Activated T-cell treated with anti-CD3 and anti-CD28 coated beads, Interleukin-2, amount 50 U/mL, for 72 hours (primary cell): ENCODE measurements around the gene MRPS23. TPM values are rescaled to one million over a fixed set of nuclear protein-coding genes. Genes with fewer than 3 reads are reported as not detected.

ENCODE experiments used
- ATAC-seq, 2 donors: fragments of 150-1000 bp; cut with Tn5 transposase; replicated peaks in 1 of 2; 2 replicates each; pipeline ENCODE4 v1.10.0; 2021; ENCODE audit warnings: moderate library complexity in 2 of 2, mild to moderate bottlenecking in 1 of 2
- DNase-seq, 2 donors: peaks; one replicate each; pipeline ENCODE4 v3.0.0; 2021 to 2022; ENCODE audit warnings: mixed read lengths in 1 of 2
- H3K27ac Mint-ChIP-seq: one replicate; pipeline ENCODE4 v1.8.0; 2022; ENCODE audit warnings: mild to moderate bottlenecking, moderate library complexity, mixed read lengths
- H3K27me3 Mint-ChIP-seq: one replicate; pipeline ENCODE4 v1.8.0; 2022; ENCODE audit warnings: low read depth, mixed read lengths
- H3K36me3 Mint-ChIP-seq, 2 donors: one replicate each; pipeline ENCODE4 v1.8.0; 2022; ENCODE audit warnings: mixed read lengths in 2 of 2, mild to moderate bottlenecking in 1 of 2; ENCODE audit not compliant: insufficient read depth in 2 of 2
- H3K4me1 Mint-ChIP-seq: one replicate; pipeline ENCODE4 v1.8.0; 2022; ENCODE audit warnings: low read depth, mixed read lengths
- H3K4me3 Mint-ChIP-seq, 2 donors: one replicate each; pipeline ENCODE4 v1.8.0; 2022; ENCODE audit warnings: mild to moderate bottlenecking in 2 of 2, mixed read lengths in 2 of 2, moderate library complexity in 2 of 2
- H3K9me3 Mint-ChIP-seq, 2 donors: one replicate each; pipeline ENCODE4 v1.8.0; 2022; ENCODE audit warnings: mixed read lengths in 2 of 2
- total RNA-seq, 2 donors: library from RNA; stranded (reverse); gene quantifications; one replicate each; pipeline ENCODE4 v1.2.3, GENCODE V29; 2022

MRPS23 gene
- total RNA-seq, 2 donors from 2014 or later, result 43.4 to 52.7 TPM

- Mint-ChIP-seq H3K4me1 (peaks cover 14% of the 10 kb centered on the region), H3K9me3 (no peaks in the 10 kb centered on the region), H3K27ac (no peak overlapping the region), H3K4me3 (no peak overlapping the region), H3K36me3 (no peaks in the 10 kb centered on the region), H3K27me3 (peaks cover 33% of the 10 kb centered on the region)
- no peak for DNase-seq
- no peak for ATAC-seq
Measured at GRCh38 chr17:57810721-57811637, 38.9 kb downstream of the MRPS23 start.

GRCh38 chr17:57809879-57810278, 40.0 kb downstream of the MRPS23 start:
- DNase-seq (no peak), ATAC-seq (no peak)
- H3K36me3 Mint-ChIP-seq, result no peaks in the 10 kb centered on the region
- no peak overlapping the region for H3K27ac Mint-ChIP-seq
- H3K4me1 Mint-ChIP-seq, result peaks cover 14% of the 10 kb centered on the region
- peaks cover 33% of the 10 kb centered on the region for H3K27me3 Mint-ChIP-seq
- no peaks in the 10 kb centered on the region for H3K9me3 Mint-ChIP-seq
- no peak overlapping the region for H3K4me3 Mint-ChIP-seq

DNA sequence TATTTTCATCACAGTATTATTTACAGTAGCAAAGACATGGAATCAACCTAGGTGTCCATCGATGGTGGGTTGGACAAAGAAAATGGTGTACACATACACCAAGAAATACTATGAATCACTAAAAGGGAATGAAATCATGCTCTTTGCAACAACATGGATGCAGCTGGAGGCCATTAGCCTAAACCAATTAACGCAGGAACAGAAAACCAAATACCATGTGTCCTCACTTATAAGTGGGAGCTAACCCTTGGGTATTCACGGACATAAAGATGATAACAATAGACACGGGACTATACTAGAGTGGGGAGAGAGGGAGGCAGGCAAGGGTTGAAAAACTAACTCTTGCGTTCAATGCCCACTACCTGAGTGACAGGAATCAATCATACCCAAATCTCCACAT, 41.0 kb downstream of the MRPS23 start:
- Mint-ChIP-seq H3K4me3 (no peak overlapping the region), H3K27me3 (peaks cover 33% of the 10 kb centered on the region), H3K27ac (no peak overlapping the region), H3K4me1 (peaks cover 14% of the 10 kb centered on the region), H3K9me3 (peaks cover 0 to 1% of the 10 kb centered on the region in 2 donors), H3K36me3 (no peaks in the 10 kb centered on the region)
- ATAC-seq, result no peak
- no peak for DNase-seq

GRCh38 chr17:57806167-57806830, 43.5 kb downstream of the MRPS23 start:
- Mint-ChIP-seq H3K27ac (no peak overlapping the region), H3K4me3 (no peak overlapping the region), H3K27me3 (peaks cover 23% of the 10 kb centered on the region), H3K9me3 (peaks cover 4 to 5% of the 10 kb centered on the region in 2 donors), H3K36me3 (peaks cover 2 to 3% of the 10 kb centered on the region in 2 donors), H3K4me1 (peaks cover 9% of the 10 kb centered on the region)
- no peak for ATAC-seq
- no peak for DNase-seq

DNA sequence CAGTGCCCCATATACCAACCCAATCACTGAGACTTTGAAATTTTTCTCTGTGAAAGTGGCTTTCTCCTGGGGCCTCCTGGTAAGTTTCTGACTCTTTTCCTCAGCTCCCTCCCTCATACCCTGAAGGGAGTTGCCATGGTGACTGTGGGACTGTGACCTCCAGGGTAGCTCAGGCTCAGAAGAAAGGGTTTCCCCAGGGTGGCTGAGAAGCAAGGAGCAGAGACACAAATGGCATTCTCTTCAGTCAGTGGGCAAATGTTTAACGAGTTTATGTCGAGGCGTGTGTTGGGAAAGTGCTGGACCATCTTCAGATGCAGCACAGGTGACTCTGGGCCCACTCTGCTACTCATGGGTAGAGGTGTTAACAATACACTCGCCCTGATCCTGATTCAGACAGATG, 46.8 kb downstream of the MRPS23 start:
- DNase-seq (no peak), ATAC-seq (no peak)
- Mint-ChIP-seq H3K27me3 (peaks cover 7% of the 10 kb centered on the region), H3K9me3 (peaks cover 7 to 10% of the 10 kb centered on the region in 2 donors), H3K36me3 (peaks cover 5 to 6% of the 10 kb centered on the region in 2 donors), H3K4me1 (no peaks in the 10 kb centered on the region), H3K27ac (no peak overlapping the region), H3K4me3 (no peak overlapping the region)

DNA sequence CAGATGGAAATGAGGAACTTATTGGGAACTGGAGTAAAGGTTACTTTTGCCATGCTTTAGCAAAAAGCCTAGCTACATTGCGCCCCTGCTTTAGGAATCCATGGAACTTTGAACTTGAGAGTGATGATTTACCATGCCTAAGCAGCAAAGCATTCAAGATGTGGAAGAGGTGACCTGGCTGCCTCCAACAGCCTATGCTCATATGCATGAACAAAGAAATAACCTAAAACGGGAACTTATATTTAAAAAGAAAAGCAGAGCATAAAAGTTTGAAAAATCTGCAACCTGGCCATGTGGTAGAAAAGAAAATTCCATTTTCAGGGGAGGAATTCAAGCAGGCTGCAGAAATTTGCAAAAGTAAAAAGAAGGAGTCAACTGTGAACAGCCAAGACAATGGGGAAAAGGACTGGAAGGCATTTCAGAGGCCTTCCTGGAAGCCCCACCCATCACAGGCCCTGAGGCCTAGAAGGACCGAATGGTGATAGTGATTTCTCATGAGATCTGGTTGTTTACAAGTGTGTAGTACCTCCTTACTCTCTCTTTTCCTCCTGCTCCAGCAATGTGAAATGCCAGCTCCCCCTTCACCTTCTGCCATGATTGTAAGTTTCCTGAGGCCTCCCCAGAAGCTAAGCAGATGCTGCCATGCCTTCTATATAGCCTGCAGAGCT, 48.7 kb downstream of the MRPS23 start:
- ATAC-seq (no peak), DNase-seq (no peak)
- H3K9me3 Mint-ChIP-seq, result peaks cover 7 to 10% of the 10 kb centered on the region in 2 donors
- H3K27ac Mint-ChIP-seq, result no peak overlapping the region
- no peaks in the 10 kb centered on the region for H3K4me1 Mint-ChIP-seq
- H3K4me3 Mint-ChIP-seq, result no peak overlapping the region
- peaks cover 5 to 6% of the 10 kb centered on the region in 2 donors for H3K36me3 Mint-ChIP-seq
- no peaks in the 10 kb centered on the region for H3K27me3 Mint-ChIP-seq

GRCh38 chr17:57794841-57795240, 55.0 kb downstream of the MRPS23 start:
- Mint-ChIP-seq H3K4me1 (no peaks in the 10 kb centered on the region), H3K27ac (no peak overlapping the region), H3K4me3 (no peak overlapping the region), H3K9me3 (no peaks in the 10 kb centered on the region), H3K27me3 (peaks cover 14% of the 10 kb centered on the region), H3K36me3 (peaks cover 0 to 3% of the 10 kb centered on the region in 2 donors)
- no peak for DNase-seq
- no peak for ATAC-seq

DNA sequence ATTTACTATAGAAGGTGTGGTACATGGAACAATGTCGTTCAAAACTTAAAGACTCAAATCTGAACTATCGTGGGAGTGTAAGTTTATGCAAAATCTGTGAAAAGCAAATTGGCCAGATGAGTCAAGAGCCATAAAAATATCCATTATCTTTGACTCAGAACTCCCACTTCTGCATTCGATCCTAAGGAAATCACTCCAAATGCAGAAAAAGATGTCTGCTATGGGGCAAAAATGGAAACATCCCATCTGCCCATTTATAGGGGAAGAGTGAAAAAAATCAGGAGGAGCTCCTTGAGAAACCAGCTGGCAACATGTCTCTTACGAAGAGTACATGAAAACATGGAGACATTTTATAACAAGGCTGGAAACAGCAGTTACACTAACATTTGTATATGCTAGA, 61.1 kb downstream of the MRPS23 start:
- Mint-ChIP-seq H3K4me1 (no peaks in the 10 kb centered on the region), H3K27me3 (peaks cover 33% of the 10 kb centered on the region), H3K4me3 (no peak overlapping the region), H3K36me3 (peaks cover 0 to 1% of the 10 kb centered on the region in 2 donors), H3K27ac (no peak overlapping the region), H3K9me3 (no peaks in the 10 kb centered on the region)
- DNase-seq, result no peak
- ATAC-seq, result no peak

GRCh38 chr17:57785022-57785421, 64.8 kb downstream of the MRPS23 start:
- H3K36me3 Mint-ChIP-seq, result no peaks in the 10 kb centered on the region
- no peak overlapping the region for H3K4me3 Mint-ChIP-seq
- no peak for DNase-seq
- H3K27ac Mint-ChIP-seq, result no peak overlapping the region
- ATAC-seq, result no peak
- H3K4me1 Mint-ChIP-seq, result no peaks in the 10 kb centered on the region
- no peaks in the 10 kb centered on the region for H3K9me3 Mint-ChIP-seq
- peaks cover 32% of the 10 kb centered on the region for H3K27me3 Mint-ChIP-seq

Other genes starting within 250 kb of the MRPS23 start
- gene CCDC182, start 104.7 kb downstream of the MRPS23 start, total RNA-seq, result not detected
- 1 to 10 TPM; 1.1 to 1.4 TPM for gene CUEDC1, start 105.4 kb upstream of the MRPS23 start, total RNA-seq
- gene VEZF1, start 138.2 kb upstream of the MRPS23 start, total RNA-seq, result 10 to 100 TPM; 42.6 to 44.6 TPM
- gene SRSF1, start 157.2 kb upstream of the MRPS23 start, total RNA-seq, result 100 to 1,000 TPM; 233 to 281 TPM
- gene DYNLL2, start 233.4 kb upstream of the MRPS23 start, total RNA-seq, result 10 to 100 TPM; 32.9 to 37.7 TPM